SU-DHL-6 (cell line): ENCODE data around the gene BTG4.

ENCODE experiments used
- H2AFZ ChIP-seq: fragments of 200-600 bp; sonication (generic); 2 replicates; pipeline ENCODE4 v1.6.1; 2014; ENCODE audit warnings: low read depth, mild to moderate bottlenecking, moderate library complexity, mixed read lengths, antibody characterized with exemption, low read length; ENCODE audit not compliant: severe bottlenecking
- H3F3A ChIP-seq: fragments of 200-600 bp; shearing (Covaris generic); 2 replicates; pipeline ENCODE4 v1.6.0; 2016; ENCODE audit warnings: antibody characterized with exemption, mild to moderate bottlenecking; ENCODE audit not compliant: insufficient read depth
- H3K27ac ChIP-seq: fragments of 200-600 bp; sonication (generic); 2 replicates; pipeline ENCODE4 v1.5.1; 2016; ENCODE audit warnings: low read depth, mild to moderate bottlenecking, low read length, moderate library complexity, mixed read lengths
- H3K27me3 ChIP-seq: fragments of 200-600 bp; sonication (generic), shearing (Covaris generic); 2 replicates; pipeline ENCODE4 v1.6.0; 2014; ENCODE audit warnings: mild to moderate bottlenecking, low read length
- H3K36me3 ChIP-seq: fragments of 200-600 bp; sonication (generic); 2 replicates; pipeline ENCODE4 v1.6.1; 2014; ENCODE audit warnings: mild to moderate bottlenecking, low read length, mixed read lengths
- H3K4me2 ChIP-seq: fragments of 300-600, 200-600 bp; shearing (Covaris generic), sonication (generic); 2 replicates; pipeline ENCODE4 v1.6.0; 2014; ENCODE audit warnings: low read length, low read depth, mild to moderate bottlenecking; ENCODE audit not compliant: poor library complexity, severe bottlenecking
- H3K4me3 ChIP-seq: fragments of 200-600 bp; sonication (generic); 2 replicates; pipeline ENCODE4 v1.5.1; 2014; ENCODE audit warnings: antibody characterized with exemption, low read length, mild to moderate bottlenecking, mixed read lengths; ENCODE audit not compliant: insufficient read depth, poor library complexity, severe bottlenecking
- H3K79me2 ChIP-seq: fragments of 200-600 bp; sonication (generic); 2 replicates; pipeline ENCODE4 v1.6.1; 2014; ENCODE audit warnings: mild to moderate bottlenecking, low read length, moderate library complexity; ENCODE audit not compliant: insufficient read depth
- H3K9ac ChIP-seq: fragments of 200-600 bp; sonication (generic); 2 replicates; pipeline ENCODE4 v1.7.0; 2014; ENCODE audit warnings: mild to moderate bottlenecking, low read length
- H3K9me2 ChIP-seq: fragments of 200-600 bp; sonication (generic); replicated peaks from 2 replicates; pipeline ENCODE4 v1.6.1; 2014; ENCODE audit warnings: low read length; ENCODE audit not compliant: insufficient read depth
- H3K9me3 ChIP-seq: fragments of 200-600 bp; sonication (generic); 2 replicates; pipeline ENCODE4 v1.6.1; 2014; ENCODE audit warnings: low read length, mixed read lengths; ENCODE audit not compliant: insufficient read depth
- H4K20me1 ChIP-seq: fragments of 200-600 bp; sonication (generic); 2 replicates; pipeline ENCODE4 v1.6.1; 2014; ENCODE audit warnings: low read depth, mild to moderate bottlenecking, antibody characterized with exemption, low read length, moderate library complexity, mixed read lengths
- EZH2phosphoT487 ChIP-seq: fragments of 200-600 bp; sonication (generic), shearing (Covaris generic); conservative IDR thresholded peaks from 2 replicates; pipeline ENCODE4 v1.6.1; 2018; ENCODE audit warnings: mild to moderate bottlenecking, antibody characterized with exemption, low read length, moderate library complexity, mixed read lengths
- TF ChIP-seq, protein P1 (sequence below): fragments of 200-600 bp; sonication (generic); IDR thresholded peaks from one replicate; pipeline ENCODE4 v1.5.1; 2017; ENCODE audit warnings: antibody characterized with exemption, mild to moderate bottlenecking, low read length, moderate library complexity; ENCODE audit not compliant: insufficient read depth, poor library complexity, severe bottlenecking

BTG4 gene

DNA sequence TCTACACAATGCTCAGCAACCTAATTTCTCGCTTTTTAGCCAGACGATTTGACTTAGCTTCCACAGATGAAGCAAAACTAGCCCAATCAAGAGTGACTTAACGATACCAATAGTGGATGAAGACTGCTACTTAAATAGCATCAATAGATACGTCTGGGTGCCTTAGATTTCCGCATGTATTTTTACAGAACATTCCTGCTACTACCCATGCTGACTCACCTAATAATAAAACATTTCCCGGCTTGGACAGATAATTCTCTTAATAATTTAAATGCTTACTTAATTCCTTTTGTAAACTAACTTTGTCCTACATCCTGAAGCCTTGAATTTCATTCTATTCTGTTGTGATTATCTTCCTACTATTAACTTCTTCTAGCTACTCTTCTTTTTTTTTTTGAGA is 23.1 kb upstream of the BTG4 start:
- Histone ChIP-seq H3K9me2 (no peaks in the 10 kb centered on the region), H2AFZ (no peak overlapping the region), H3K36me3 (no peaks in the 10 kb centered on the region), H3K4me2 (no peak overlapping the region), H3K79me2 (no peaks in the 10 kb centered on the region), H4K20me1 (no peaks in the 10 kb centered on the region), H3K9ac (no peak overlapping the region), H3F3A (no peaks in the 10 kb centered on the region), H3K27me3 (no peaks in the 10 kb centered on the region), H3K4me3 (no peak overlapping the region), H3K9me3 (no peaks in the 10 kb centered on the region), H3K27ac (no peak overlapping the region)
- TF ChIP-seq EZH2phosphoT487 = no peak
- TF ChIP-seq, protein P1, sequence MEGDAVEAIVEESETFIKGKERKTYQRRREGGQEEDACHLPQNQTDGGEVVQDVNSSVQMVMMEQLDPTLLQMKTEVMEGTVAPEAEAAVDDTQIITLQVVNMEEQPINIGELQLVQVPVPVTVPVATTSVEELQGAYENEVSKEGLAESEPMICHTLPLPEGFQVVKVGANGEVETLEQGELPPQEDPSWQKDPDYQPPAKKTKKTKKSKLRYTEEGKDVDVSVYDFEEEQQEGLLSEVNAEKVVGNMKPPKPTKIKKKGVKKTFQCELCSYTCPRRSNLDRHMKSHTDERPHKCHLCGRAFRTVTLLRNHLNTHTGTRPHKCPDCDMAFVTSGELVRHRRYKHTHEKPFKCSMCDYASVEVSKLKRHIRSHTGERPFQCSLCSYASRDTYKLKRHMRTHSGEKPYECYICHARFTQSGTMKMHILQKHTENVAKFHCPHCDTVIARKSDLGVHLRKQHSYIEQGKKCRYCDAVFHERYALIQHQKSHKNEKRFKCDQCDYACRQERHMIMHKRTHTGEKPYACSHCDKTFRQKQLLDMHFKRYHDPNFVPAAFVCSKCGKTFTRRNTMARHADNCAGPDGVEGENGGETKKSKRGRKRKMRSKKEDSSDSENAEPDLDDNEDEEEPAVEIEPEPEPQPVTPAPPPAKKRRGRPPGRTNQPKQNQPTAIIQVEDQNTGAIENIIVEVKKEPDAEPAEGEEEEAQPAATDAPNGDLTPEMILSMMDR = no peak

DNA sequence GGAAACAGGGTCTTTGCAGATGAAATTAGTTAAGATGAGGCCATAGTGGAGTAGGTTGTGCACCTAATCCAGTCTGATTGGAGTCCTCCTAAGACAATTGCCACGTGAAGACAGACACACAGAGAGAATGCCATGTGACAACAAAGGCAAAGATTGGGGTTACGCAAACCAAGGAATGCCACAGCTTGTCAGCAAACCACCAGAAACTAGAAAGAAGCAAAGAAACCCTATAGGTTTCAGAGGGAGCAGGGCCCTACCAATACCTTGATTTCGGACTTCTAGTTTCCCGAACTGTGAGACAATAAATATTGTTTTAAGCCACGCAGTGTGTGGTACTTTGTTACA is 20.2 kb upstream of the BTG4 start:
- H3K79me2 ChIP-seq = no peaks in the 10 kb centered on the region
- TF ChIP-seq, protein P1 = no peak
- no peak for TF ChIP-seq EZH2phosphoT487
- H4K20me1 ChIP-seq = no peaks in the 10 kb centered on the region
- H3K9ac ChIP-seq = no peak overlapping the region
- H3K9me2 ChIP-seq = no peaks in the 10 kb centered on the region
- H3K4me3 ChIP-seq = no peak overlapping the region
- H3K27ac ChIP-seq = no peak overlapping the region
- H3K36me3 ChIP-seq = no peaks in the 10 kb centered on the region
- H3F3A ChIP-seq = no peaks in the 10 kb centered on the region
- no peaks in the 10 kb centered on the region for H3K27me3 ChIP-seq
- no peak overlapping the region for H2AFZ ChIP-seq
- no peaks in the 10 kb centered on the region for H3K9me3 ChIP-seq
- H3K4me2 ChIP-seq = no peak overlapping the region

DNA sequence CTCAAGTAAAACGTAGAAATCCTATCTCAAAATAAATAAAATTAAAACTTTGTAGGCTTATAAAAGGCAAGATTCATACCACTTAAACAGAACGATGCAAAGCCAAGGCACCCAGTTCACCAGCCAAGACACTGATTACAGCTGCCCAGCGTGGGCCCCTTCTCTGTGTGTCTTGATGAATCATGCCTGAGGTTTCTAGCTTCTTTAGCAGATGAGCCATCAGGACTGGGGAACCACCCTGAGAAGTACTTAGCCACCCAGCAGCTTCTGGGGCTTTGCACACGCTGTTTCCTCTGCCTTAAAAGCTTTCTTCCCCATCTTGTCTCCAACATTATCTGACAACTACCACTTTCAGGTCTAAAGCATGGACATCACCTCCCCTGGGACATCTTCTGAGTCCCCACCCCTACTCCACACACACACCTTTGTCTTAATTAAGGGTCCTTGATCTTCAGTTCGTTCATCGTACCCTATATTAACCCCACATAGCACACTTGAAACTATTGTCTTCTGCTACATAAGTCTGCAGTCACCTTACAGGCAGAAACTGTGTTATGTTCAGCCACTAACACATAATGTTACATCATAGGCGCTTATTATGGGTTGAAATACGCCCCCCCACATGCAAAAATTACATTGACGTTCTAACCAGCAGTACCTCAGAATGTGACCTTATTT is 19.6 kb upstream of the BTG4 start:
- Histone ChIP-seq H3K27ac (no peak overlapping the region), H4K20me1 (no peaks in the 10 kb centered on the region), H3K36me3 (no peaks in the 10 kb centered on the region), H3K9me2 (no peaks in the 10 kb centered on the region), H3K79me2 (no peaks in the 10 kb centered on the region), H3K9ac (no peak overlapping the region), H3K4me3 (no peak overlapping the region), H2AFZ (no peak overlapping the region), H3K9me3 (no peaks in the 10 kb centered on the region), H3F3A (no peaks in the 10 kb centered on the region), H3K4me2 (no peak overlapping the region), H3K27me3 (no peaks in the 10 kb centered on the region)
- TF ChIP-seq, protein P1 = no peak
